Right atrium auricular region (tissue), 2 donors: ENCODE results near the gene SLC25A25. TPM values are rescaled to one million over a fixed set of nuclear protein-coding genes. Genes with fewer than 3 reads are reported as not detected.

Experiments
- DNase-seq: peaks from one replicate; pipeline ENCODE4 v3.0.0-alpha.2; 2019; ENCODE audit warnings: low spot score
- H3K27ac ChIP-seq, 2 donors: fragments of 200-600 bp; sonication (generic); 1 replicate in 1 of 2; 2 replicates in 1 of 2; pipeline ENCODE4 v1.5.1; 2016 to 2019
- H3K27me3 ChIP-seq, 2 donors: fragments of 200-600 bp; sonication (generic); one replicate each; pipeline versions ENCODE4 v1.5.1 to v1.6.0; 2017 to 2019
- H3K36me3 ChIP-seq: fragments of 200-600 bp; sonication (generic); one replicate; pipeline ENCODE4 v1.5.1; 2016
- H3K4me1 ChIP-seq, 2 donors: fragments of 200-600 bp; sonication (generic); one replicate each; pipeline versions ENCODE4 v1.5.1 to v1.6.0; 2017 to 2019
- H3K4me3 ChIP-seq, 2 donors: fragments of 200-600 bp; sonication (generic); 1 replicate in 1 of 2; 2 replicates in 1 of 2; pipeline ENCODE4 v1.5.1; 2017 to 2019; ENCODE audit warnings: mild to moderate bottlenecking in 1 of 2, moderate library complexity in 1 of 2
- H3K9me3 ChIP-seq, 2 donors: fragments of 200-600 bp; sonication (generic); one replicate each; pipeline ENCODE4 v1.5.1; 2019
- total RNA-seq, 2 donors: library from RNA; depleted of rRNA; stranded (reverse); fragments of >200 nt; gene quantifications; one replicate each; pipeline ENCODE4 v1.1.0, GENCODE V29; 2016
- TF ChIP-seq, protein P1 (sequence below), 2 donors: fragments of 200-600 bp; sonication (generic); IDR thresholded peaks; one replicate each; pipeline ENCODE4 v1.5.1; 2019; ENCODE audit warnings: antibody characterized with exemption in 2 of 2

Gene SLC25A25
- total RNA-seq, 2 donors from 2014 or later: 8.2 to 11.8 TPM

DNA sequence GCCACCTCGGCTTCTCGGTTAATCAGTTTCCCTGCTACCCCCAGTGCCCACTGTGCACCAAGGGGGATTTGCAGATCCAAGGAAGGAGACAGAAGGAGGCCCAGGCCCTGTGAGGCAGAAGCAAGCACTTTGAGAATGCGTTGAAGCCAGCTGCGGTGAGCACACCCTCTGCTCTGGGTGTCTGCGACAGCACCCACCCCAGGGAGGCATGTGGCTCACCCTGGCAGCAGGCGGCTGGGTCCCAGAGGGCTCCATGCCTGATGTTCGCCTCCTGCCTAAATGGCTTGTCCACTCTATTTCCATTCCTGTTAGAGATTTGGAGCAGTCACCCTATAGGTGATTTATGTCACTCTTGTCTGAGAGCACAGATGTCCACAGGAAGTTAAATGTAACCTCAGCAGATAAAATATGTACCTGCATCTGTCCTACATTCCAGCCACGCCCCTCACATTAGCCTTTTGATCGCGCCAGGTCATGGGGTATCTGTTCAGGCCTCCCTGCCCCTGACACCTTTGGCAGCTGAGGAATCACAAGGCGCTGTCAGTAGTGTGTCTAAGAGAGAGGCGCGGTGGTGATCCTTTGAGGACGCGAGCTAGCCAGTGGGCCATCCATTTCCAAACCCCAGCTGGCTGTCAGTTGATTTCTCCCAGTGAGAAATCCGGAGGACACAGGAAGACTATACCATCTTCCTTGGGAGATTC is 31.3 kb downstream of the SLC25A25 start:
- H3K4me1 ChIP-seq: peaks cover 0 to 95% of the 10 kb centered on the region in 2 donors
- H3K36me3 ChIP-seq: peaks cover 34% of the 10 kb centered on the region
- no peaks in the 10 kb centered on the region for H3K9me3 ChIP-seq
- peak overlapping the region; percentile 41 to 46 for H3K4me3 ChIP-seq
- TF ChIP-seq, protein P1, sequence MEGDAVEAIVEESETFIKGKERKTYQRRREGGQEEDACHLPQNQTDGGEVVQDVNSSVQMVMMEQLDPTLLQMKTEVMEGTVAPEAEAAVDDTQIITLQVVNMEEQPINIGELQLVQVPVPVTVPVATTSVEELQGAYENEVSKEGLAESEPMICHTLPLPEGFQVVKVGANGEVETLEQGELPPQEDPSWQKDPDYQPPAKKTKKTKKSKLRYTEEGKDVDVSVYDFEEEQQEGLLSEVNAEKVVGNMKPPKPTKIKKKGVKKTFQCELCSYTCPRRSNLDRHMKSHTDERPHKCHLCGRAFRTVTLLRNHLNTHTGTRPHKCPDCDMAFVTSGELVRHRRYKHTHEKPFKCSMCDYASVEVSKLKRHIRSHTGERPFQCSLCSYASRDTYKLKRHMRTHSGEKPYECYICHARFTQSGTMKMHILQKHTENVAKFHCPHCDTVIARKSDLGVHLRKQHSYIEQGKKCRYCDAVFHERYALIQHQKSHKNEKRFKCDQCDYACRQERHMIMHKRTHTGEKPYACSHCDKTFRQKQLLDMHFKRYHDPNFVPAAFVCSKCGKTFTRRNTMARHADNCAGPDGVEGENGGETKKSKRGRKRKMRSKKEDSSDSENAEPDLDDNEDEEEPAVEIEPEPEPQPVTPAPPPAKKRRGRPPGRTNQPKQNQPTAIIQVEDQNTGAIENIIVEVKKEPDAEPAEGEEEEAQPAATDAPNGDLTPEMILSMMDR (IDR thresholded peaks at IDR 0.05): no peak
- H3K27me3 ChIP-seq: no peaks in the 10 kb centered on the region
- no peak for DNase-seq
- H3K27ac ChIP-seq: peak overlapping the region; percentile 86 to 89

DNA sequence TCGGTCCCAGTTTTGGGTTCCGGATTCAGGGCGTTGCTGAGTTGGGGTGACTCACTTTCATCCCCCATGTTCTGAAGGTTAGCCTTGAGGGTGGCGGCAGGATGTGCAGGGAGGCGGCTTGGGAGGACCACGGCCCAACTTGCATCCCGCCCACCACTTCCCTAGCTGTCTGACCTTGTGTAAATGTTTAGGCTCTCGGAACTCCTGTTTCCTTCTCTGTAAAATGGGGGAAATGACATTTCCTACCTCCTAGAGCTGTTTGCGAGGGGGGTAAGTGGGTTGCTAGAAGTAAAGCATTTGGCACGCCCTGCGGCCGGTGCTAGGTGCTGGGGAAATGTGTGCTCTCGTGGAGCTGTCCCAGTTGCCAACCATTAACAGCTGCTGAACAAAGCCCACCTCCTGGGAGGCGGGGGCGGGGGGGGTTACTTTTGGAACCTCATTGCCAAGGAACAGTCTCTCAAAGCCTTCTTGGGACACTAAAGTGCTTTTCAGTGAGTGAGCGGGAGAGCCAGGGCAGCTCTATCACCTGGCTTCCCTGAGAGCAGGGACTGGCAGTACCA is 32.0 kb downstream of the SLC25A25 start:
- Histone ChIP-seq H3K9me3 (no peaks in the 10 kb centered on the region), H3K36me3 (peaks cover 36% of the 10 kb centered on the region), H3K4me3 (peak overlapping the region; percentile 41 to 46), H3K27ac (peak overlapping the region; percentile 86 to 89), H3K4me1 (peaks cover 0 to 91% of the 10 kb centered on the region in 2 donors), H3K27me3 (no peaks in the 10 kb centered on the region)
- TF ChIP-seq, protein P1 (IDR thresholded peaks at IDR 0.05): no peak
- DNase-seq: no peak

DNA sequence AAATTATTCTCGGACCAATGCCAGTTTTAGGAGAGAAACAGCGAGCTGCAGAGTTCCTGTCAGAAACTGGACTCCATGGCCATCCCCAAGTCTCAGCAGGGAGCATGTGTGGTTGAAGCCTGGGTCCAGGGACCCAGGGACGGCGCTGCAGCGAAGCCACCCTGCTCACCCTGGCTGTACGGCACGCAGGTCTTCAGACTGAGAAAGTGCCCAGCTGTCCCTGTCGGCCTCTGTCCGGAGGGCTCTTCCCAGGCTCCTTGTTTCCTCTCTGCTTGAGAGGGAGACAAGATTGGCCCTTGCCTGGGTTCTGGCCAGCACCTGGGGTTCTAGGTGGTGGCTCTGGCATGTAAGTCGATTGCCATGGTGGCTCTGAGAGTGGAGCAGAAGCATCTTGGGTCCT is 32.5 kb downstream of the SLC25A25 start:
- TF ChIP-seq, protein P1 (IDR thresholded peaks at IDR 0.05): no peak
- no peak for DNase-seq
- no peaks in the 10 kb centered on the region for H3K9me3 ChIP-seq
- H3K4me1 ChIP-seq: peaks cover 0 to 85% of the 10 kb centered on the region in 2 donors
- peak overlapping the region; percentile 86 to 89 for H3K27ac ChIP-seq
- peaks cover 41% of the 10 kb centered on the region for H3K36me3 ChIP-seq
- H3K4me3 ChIP-seq: peak overlapping the region in 1 of 2 donors; percentile 46
- H3K27me3 ChIP-seq: no peaks in the 10 kb centered on the region

DNA sequence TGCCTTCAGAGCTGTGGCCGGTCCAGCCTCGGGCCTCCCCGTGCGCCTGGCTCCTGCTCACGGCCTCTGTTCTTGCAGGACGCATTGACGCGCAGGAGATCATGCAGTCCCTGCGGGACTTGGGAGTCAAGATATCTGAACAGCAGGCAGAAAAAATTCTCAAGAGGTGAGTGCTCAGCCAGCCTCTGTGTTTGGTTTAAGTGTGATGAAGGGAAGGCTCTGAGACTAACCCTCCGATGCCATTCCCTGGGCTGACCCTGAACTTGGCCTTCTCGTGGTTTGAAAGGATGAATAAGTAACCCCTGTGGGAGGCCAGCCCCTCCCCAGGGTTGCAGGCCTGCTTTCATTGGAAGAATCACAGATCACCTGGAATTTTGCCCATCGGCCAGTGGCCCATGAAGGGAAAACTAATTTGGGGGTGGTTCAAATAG is 33.2 kb downstream of the SLC25A25 start:
- TF ChIP-seq, protein P1 (IDR thresholded peaks at IDR 0.05): no peak
- Histone ChIP-seq H3K27ac (peak overlapping the region; percentile 86 to 89), H3K9me3 (no peaks in the 10 kb centered on the region), H3K4me3 (no peak overlapping the region), H3K4me1 (peaks cover 0 to 82% of the 10 kb centered on the region in 2 donors), H3K27me3 (no peaks in the 10 kb centered on the region), H3K36me3 (peaks cover 48% of the 10 kb centered on the region)
- no peak for DNase-seq

DNA sequence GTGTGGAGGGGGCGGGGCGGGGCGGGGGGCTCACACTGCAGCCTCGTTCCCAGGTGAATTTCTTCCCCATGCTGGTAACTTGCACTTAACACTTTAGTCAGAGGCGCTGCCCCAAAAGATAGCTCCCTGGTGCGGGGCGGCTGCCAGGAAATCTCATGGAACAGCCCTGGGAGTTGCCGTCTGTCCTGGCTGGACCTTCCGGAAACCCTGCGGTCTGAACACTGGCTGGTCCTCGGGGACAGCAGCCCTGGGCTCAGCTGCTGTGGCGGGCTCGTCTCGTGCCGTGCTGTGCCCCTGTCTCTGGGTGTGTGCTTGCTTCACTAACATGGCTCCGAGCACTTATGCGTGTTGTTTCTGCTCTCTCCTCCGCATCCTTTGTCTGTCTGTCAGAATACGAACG is 33.7 kb downstream of the SLC25A25 start:
- TF ChIP-seq, protein P1 (IDR thresholded peaks at IDR 0.05): no peak
- no peaks in the 10 kb centered on the region for H3K9me3 ChIP-seq
- peaks cover 0 to 77% of the 10 kb centered on the region in 2 donors for H3K4me1 ChIP-seq
- H3K27me3 ChIP-seq: no peaks in the 10 kb centered on the region
- no peak for DNase-seq
- H3K4me3 ChIP-seq: no peak overlapping the region
- H3K27ac ChIP-seq: peak overlapping the region; percentile 86 to 89
- peaks cover 52% of the 10 kb centered on the region for H3K36me3 ChIP-seq
